HPDE6-E6E7 (cell line): Measurements from ENCODE around the gene VSIG1.

ENCODE experiments used
- DNase-seq: peaks from one replicate; pipeline ENCODE4 v3.0.0; 2011; ENCODE audit warnings: missing footprints; ENCODE audit errors: extremely low spot score

VSIG1 gene

GRCh38 chrX:108044554-108045256 is at the start of gene VSIG1:
Gene VSIG1, plus strand, starts transcription at chrX:108045065. Its CDS starts 66 bp downstream, at chrX:108045131.
- no peak for DNase-seq

GRCh38 chrX:107996124-107996523 is 48.7 kb upstream of the VSIG1 start:
- DNase-seq, result no peak

DNA sequence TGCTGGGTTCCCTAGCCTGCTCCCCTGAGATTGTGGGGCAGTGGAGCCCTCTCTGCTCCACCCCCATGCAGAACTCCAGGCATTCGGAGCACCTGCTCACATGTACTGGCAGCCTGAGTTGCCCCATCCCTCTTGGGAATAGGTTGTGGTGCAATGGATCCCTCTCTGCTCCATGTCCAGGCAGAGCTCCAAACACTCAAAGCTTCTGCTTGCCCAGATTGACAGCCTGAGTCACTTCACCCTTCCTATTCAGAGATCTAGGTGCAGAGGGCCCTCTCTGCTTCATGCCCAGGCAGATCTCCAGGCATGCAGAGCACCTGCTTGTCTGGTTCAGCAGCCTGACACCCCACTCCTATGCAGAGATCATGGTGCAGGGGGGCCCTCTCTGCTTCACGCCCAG is 44.1 kb upstream of the VSIG1 start:
- no peak for DNase-seq

DNA sequence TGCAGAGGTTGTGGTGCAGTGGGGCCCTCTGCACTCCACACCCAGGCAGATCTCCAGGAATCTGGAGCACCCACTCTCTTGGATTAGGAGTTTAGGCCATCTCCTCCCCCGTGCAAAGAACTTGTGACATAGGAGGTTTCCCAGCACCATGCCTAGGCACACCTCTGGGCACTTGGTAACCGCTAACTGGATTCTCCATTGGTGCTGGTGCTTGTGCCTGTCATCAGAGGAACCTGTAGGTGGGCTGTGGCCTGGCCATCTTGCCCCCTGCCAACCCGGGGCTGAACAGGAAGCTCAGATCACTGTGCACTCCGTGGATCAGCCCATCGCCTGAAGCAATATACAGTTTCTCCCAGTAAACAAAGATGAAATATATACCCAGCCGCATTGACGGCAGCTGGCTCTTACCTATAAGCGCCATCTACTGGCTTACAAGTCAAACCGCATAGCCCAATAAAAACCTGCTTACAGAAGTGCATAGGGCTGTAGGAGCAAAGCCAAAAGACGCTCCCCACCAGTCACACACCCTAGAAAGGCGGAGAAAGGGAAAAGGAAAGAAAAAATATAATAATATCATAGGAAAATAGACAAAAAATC is 43.5 kb upstream of the VSIG1 start:
- DNase-seq, result no peak

- no peak for DNase-seq
Measured at GRCh38 chrX:108018656-108019381, 26.0 kb upstream of the VSIG1 start.

DNA sequence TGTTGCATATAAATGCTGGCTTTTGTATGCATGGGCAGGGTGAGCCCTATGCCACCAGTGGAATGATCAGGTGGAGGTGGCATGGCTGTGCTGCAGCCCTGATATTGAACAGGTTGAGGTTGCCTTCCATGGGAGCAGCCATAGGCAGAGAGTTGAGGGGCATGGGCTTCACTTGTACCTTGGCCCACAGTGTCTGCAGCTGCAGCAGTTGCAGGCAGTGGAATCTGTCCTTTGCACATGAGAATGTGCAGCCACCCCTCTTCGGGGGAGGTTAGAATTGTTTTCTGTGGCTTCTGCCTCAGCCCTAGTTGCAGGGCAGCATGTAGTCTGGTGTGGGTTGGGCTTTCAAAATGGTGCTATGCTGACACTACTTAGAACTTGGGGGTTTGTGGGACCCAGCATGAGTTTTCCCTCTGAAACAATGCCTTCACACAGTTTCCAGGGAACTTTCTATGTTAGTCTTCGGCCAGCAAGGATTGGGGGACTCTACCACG is 25.4 kb upstream of the VSIG1 start:
- no peak for DNase-seq

DNA sequence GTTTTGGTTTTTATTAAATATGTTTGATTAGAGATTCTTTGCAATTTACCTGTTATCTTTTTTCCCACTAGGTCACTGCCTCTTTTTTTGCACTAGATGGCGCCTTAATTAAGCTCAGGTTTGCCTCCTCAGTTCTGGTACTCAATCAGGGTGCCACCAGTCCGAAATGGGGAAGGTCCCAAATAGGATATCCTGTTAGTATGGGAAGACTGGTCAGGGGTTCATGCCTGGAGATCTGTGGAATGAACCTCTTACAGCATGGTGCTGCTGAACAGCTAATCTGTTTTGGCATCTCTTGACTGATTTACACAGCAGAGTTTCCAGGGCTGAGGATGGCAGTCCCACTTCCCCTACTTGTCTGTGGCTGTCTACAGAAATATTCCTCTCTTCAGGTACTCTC is 24.2 kb upstream of the VSIG1 start:
- DNase-seq, result no peak

DNA sequence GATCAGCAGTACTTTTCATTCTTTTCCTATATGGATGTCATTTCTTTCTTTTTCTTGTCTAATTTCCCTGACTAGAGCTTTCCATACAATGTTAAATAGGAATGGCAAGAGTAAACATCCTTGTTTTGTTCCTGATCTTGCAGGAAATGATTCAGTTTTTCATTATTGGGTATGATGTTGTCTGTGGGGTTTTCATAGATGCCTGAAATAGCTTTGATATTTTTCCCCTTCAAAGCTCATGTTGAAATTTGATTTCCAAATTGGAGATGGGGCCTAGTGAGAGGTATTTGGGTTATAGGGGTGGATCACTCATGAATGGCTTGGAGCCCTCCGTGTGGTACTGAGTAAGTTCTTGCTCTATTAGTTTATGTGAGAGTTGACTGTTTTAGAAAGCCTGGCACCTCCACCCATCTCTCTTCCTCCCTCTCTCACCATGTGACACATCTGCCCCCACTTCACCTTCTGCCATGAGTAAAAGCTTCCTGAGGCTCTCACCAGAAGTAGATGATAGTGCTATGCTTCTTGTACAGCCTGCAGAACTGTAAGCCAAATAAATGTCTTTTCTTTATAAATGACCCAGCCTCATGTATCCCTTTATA is 22.3 kb upstream of the VSIG1 start:
- no peak for DNase-seq

DNA sequence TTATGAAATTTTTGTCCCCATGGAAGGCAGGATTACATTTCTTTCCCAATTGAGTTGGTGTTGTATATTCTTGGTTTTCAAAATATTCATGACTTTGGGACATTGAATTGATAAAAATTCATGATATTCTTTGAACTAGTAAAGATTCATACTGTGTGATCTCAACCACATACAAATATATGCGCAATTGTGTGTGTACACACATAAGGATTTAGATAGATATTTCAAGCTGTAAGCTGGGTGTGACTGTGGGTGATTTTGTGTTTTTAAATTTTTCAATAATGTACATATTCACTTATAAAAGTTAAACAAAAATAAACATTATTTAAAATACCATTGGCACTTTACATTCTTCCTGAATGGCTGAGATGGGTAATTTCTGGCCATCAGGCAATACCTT is 19.5 kb upstream of the VSIG1 start:
- no peak for DNase-seq

DNA sequence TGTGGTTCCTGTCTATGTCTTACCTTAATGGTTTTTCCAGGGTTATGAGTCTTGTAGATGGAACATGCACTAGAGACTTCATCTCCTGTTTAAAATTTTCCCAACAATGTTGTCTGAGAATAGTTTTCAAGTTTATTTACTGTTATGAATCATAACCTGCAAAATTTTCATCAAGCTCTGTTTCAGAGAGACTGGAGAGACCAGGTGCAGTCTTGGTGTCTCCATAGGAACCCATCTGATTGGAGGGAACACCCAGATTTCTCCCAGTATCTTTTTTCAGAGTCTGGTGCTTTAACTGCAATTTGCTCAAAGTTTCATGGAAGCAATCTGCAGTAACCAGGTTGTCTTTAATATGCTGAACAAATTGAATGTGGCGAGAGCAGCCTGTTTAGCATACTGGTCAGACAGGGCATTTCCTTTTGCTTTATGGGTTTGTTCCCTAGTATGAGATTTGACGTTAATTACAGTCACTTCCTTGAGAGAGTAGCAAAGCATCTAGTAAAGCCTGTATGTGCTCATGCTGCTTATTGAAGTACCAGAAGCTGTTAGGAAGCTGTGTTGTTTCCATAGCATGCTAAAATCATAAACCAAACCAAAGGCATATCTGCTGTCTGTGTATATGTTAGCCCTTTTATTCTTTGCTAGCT is 18.8 kb upstream of the VSIG1 start:
- no peak for DNase-seq

DNA sequence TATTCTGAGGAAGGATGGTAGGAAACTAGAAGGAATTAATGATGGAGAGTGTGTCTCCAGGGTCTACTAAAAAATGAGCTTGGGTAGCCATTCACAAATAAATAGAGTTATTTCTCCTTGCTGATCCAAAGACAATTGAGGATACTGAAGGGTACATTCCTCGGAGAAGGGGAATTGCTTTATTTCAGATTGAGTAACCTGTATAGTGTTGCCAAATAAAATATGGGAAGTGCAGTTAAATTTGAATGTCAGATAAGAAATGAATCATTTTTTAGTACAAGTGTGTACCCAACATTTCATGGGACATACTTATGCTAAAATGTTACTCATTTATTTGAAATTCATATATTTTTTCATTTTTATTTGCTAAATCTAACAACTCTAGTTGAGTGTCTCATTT is 16.0 kb upstream of the VSIG1 start:
- no peak for DNase-seq

DNA sequence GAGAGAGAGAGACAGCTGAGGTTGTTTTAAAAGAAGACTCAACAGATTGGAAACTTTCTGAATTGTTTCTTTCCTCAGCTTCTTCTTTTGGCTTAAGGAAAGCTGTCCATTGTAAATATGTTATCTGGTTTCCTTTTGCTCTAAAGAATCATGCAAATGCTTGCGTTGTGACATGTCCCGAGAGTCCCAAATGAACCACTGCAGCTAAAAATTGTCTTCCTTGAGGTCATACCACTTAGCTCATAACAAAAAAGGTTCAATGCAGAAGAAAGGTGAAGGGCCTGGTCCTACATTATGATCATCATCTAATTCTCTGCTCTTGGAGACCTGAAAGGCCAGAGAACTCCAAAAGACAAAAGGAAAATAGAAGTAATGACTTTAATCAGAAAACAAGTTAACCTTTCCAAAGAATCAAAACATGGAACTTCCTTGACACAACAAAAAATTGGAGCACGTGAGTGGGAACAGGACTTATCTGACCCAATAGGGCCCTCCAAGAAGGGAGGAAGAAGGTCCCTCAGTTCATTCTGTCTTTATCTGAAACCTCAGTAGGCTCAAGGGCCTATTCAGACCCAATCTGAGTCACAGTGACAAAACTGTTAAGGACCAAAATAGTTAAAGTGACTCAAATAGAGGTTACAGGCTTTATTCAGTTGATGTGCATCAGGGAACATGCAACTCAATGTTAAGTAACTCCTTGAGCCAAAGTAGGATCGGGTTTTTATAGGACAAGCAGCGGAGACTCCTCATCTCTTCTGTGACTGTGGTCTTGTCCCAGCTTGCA is 14.7 kb upstream of the VSIG1 start:
- DNase-seq, result no peak

DNA sequence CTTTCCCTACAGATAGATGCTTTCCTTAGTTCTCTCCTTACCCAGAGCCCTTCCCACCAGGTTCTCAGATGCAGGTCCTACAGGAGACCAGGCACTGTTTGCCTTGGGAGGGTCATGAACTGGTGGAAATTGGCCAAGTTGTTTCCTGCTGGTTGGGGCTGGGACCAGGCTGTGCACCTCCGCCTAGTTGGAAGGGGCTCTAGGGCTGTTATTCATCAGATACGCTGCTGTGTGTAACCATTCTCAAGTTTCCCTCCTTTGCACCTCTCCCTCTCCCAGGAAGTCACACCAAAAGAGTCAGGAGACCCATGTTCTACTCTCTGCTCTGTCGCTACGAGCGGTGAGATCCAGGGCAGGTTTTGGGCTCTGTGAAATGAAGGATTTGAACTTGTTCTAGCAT is 11.9 kb upstream of the VSIG1 start:
- no peak for DNase-seq

- DNase-seq, result no peak
Measured at GRCh38 chrX:108033890-108034289, 11.0 kb upstream of the VSIG1 start.

DNA sequence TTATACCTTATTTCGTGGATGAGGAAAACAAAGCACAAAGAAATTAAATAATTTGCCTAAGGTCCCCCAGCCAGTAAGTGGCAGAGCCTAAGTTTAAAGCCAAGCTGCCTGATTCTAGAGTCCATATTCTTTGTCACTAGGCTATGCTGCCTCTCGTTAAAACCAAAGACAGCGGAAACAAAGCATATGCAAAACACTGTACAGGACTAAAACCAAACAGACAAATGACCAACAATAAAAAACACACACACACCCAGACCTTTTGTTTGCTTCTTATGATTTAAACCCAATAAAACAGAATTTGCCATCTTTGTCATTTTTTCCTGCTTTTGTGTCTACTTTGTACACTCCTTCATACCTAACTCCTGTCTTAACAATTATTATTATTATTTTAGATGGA is 10.1 kb upstream of the VSIG1 start:
- DNase-seq, result no peak

DNA sequence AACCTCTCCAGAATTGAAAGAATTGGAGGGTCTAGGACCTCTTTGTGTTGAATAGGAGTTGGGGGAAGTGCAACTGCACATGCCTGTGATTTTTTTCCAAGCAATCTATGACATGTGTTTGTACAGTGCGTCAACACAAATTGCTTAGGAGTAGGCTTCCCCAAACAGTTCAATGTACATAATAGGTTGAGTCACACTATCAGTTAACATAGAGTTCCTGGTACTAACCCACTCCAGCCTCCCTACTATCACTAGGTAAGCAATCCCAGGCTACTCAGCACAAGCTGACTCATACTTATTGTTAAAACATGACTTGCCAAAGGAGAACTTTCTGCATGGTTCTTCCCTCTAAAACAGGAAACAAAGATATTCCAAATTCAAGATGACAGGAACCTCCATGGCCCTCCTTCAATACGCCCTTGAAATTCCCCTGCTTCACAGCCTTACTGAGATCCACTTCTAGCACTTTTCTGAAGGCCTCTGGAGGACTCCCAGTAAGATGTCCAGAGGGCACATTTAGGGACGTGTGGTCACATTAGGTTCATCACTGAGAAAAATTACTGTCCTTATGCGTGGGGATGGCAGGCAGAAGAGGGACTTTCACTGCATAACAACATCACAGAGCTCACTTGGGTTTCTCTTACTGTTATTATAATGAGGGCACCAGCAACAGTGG is 8.4 kb upstream of the VSIG1 start:
- peak; percentile 84 for DNase-seq

GRCh38 chrX:108049649-108050048 is 4.8 kb downstream of the VSIG1 start:
- DNase-seq, result no peak

- DNase-seq, result no peak
Measured at GRCh38 chrX:108053218-108053617, 8.4 kb downstream of the VSIG1 start.

- DNase-seq, result no peak
Measured at GRCh38 chrX:108055546-108055945, 10.7 kb downstream of the VSIG1 start.

GRCh38 chrX:108059801-108060200 is 14.9 kb downstream of the VSIG1 start:
- no peak for DNase-seq

GRCh38 chrX:108064001-108064400 is 19.1 kb downstream of the VSIG1 start:
- DNase-seq, result no peak
